ENCODE results near the gene CABLES2.

Gene CABLES2

GRCh38 chr20:62412194-62413024, 5.3 kb upstream of the CABLES2 start:
- Histone ChIP-seq H3K36me3 (no peaks in the 10 kb centered on the region), H4K20me1 (no peaks in the 10 kb centered on the region), H3K27me3 (no peaks in the 10 kb centered on the region), H3K27ac (no peak overlapping the region), H3K9ac (no peak overlapping the region), H3K9me3 (no peaks in the 10 kb centered on the region), H3K4me2 (peak overlapping the region; percentile 11; the same call in 1 of the 2 replicates), H3K4me1 (peaks cover 60% of the 10 kb centered on the region), H3K4me3 (no peak overlapping the region)
- TF ChIP-seq Cebpa-rat (IDR thresholded peaks at IDR 0.05), result no peak

DNA sequence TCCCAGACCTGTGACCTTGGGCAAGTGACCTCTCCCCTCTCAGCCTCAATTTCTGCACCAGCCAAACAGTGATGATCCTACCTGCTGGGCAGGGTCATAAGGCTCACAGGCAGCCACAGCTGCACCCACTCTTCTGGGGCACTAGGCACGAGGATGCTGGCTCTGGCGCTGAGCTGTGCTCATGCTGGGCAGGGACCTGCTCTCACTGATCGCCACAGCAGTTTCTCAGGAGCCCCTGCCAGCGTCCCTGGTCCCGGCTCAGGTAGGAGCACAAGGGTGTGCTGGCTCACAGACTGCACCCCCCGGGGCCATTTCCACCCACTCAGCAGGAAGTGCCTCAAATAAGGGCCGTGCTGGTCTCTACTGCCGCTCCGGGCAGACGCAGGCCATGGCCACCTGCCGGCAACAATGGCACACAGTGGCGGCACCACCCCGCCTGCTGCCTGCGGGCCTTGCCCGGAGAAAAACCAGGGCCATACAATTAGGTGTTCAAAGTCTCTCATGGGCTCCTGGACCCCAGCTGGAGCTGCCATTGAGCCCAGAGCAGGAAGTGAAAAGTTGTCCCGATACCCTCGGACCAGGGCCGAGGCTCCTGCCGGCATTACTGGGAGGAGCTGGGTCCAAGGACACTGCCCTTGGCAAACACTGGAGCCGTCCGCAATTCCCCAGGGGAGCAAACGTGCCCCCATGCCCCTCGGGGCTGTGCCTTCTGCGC, 4.6 kb upstream of the CABLES2 start:
- Histone ChIP-seq H3K4me3 (no peak overlapping the region), H3K9me3 (no peaks in the 10 kb centered on the region), H3K4me1 (peaks cover 61% of the 10 kb centered on the region), H3K27me3 (no peaks in the 10 kb centered on the region), H3K9ac (no peak overlapping the region), H3K4me2 (peak overlapping the region; percentile 85; the same call in 1 of the 2 replicates), H4K20me1 (peaks cover 1% of the 10 kb centered on the region; the same call in 1 of the 2 replicates), H3K36me3 (no peaks in the 10 kb centered on the region), H3K27ac (no peak overlapping the region)
- no peak for TF ChIP-seq Cebpa-rat (IDR thresholded peaks at IDR 0.05)

DNA sequence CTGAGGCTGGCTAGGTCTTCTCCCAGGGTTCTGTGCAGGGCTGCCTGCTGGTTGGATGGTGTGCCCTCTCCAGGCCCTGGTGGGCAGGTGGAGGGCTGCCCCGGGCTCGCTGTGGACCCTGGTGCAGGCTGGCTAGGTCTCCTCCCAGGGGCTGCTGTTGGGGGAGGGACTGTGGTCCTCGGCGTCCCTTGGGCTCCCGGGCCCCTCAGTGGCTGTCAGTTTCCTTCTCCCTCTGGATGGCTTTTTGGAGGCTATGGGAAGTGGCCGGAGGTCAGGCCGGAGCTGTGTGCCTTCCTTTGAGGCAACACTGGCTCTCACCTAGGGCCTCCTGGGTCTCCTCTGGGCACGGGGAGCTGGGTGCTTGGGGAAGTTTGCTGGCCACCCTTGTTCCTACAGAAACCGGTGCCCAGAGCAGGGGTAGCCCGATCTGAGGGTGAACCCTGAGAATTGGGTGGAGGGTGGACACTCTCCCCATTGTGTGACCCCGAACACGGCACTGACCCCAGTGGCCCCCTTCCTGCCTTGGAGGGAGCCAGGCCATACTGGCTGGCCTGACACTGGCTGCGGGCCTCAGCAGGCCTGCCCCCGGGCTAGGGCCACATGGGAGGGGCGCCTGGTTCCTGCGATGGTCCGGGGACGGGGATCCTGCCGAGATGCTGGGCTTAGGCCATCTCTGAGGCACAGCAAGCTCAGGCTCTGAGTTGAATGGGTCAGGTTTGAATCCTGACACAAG, 3.8 kb upstream of the CABLES2 start:
- H3K4me1 ChIP-seq, result peaks cover 68% of the 10 kb centered on the region
- H3K27me3 ChIP-seq, result no peaks in the 10 kb centered on the region
- H3K27ac ChIP-seq, result peak overlapping the region; percentile 10; the same call in 1 of the 2 replicates
- TF ChIP-seq Cebpa-rat (IDR thresholded peaks at IDR 0.05), result no peak
- H3K4me3 ChIP-seq, result no peak overlapping the region
- H3K36me3 ChIP-seq, result no peaks in the 10 kb centered on the region
- no peaks in the 10 kb centered on the region for H3K9me3 ChIP-seq
- peak overlapping the region; percentile 85 for H3K4me2 ChIP-seq
- H3K9ac ChIP-seq, result no peak overlapping the region
- H4K20me1 ChIP-seq, result peaks cover 8% of the 10 kb centered on the region

DNA sequence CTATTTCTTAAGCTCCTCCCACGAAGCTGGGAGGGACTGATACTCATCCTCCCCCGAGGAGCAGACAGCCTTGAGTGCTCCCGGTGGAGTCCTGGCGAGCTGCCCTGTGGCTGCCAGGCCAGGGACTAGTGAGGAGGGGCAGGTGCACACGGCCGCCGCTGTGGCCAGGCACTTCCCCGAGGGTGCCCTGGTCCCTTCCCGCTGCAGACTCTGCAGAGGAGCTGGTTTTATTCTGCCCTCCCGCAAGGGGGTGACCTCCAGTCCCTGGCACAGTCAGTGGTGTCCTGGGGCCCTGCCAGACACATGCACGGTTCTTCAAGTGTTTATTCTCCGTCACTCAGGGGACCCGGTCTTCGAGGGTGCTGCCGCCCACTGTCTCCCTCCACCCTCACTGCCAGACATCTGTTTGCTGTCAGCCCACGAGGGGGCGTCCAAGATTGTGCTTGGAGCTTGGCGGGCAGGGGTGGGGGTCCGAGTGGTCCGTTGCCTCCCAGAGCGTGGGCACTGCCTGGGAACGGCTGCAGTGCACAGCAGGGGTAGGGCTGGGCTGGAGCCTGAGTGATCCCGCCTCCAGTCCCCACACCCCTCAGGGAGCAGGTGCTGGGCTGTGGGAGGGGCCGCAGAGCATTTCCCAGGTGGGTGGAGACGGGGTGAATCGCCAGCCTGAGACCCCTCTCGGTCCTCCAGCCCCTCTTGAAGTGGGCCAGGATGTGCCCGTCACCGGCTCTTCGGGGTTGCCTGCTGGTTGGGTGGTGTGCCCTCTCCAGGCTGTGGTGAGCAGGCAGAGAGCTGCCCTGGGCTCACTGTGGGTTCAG, 3.1 kb upstream of the CABLES2 start:
- Histone ChIP-seq H3K27ac (peak overlapping the region; percentile 10; the same call in 1 of the 2 replicates), H3K9me3 (no peaks in the 10 kb centered on the region), H4K20me1 (peaks cover 16% of the 10 kb centered on the region), H3K4me2 (peak overlapping the region; percentile 85), H3K36me3 (peaks cover 1% of the 10 kb centered on the region; the same call in 1 of the 2 replicates), H3K27me3 (no peaks in the 10 kb centered on the region), H3K9ac (no peak overlapping the region), H3K4me3 (0 out of 2 replicates have a peak overlapping the region, but pooled peaks have one; percentile 5), H3K4me1 (peaks cover 70% of the 10 kb centered on the region)
- no peak for TF ChIP-seq Cebpa-rat (IDR thresholded peaks at IDR 0.05)

DNA sequence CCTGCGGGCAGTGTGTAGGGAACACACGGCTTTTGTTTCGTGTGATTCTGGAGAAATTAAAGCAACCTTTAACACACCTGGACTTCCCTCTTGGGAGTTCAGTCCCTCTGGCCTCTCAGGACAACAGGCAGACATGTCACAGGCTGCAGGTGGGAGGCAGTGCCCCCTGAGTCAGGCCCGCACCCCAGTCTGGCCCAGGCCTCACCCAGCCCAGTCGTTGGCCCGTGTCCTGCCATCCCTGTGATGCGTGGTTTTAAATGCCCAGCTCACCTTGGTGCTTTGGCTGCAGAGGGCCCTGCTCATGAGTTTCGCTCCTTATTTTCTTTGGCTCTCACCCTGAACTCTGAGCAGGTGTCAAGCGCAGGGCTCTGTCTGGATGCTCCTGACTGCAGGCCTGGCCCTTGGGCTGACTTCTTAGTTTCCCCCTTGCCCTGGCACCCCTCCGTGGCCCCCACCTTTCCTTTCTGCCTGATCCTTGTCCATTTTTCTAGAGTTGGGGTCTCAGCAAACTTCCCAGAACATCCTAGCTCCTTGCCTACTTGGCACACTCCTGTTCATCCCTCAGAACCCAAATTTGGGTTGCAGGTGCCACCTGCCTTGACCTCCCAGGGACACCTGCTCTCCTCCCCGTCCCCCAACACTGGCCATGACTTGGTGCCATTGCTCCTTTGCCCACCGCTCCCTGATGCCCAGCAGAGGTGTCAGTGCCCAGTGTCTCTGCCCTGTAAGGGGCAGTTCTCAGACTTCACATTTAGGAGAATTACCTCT, 2.2 kb upstream of the CABLES2 start:
- peak overlapping the region; percentile 85 for H3K4me2 ChIP-seq
- TF ChIP-seq Cebpa-rat (IDR thresholded peaks at IDR 0.05), result no peak
- no peaks in the 10 kb centered on the region for H3K27me3 ChIP-seq
- H3K4me3 ChIP-seq, result no peak overlapping the region
- H4K20me1 ChIP-seq, result peaks cover 25% of the 10 kb centered on the region
- H3K9ac ChIP-seq, result no peak overlapping the region
- H3K27ac ChIP-seq, result no peak overlapping the region
- no peaks in the 10 kb centered on the region for H3K9me3 ChIP-seq
- H3K36me3 ChIP-seq, result peaks cover 10% of the 10 kb centered on the region; the same call in 1 of the 2 replicates
- H3K4me1 ChIP-seq, result peaks cover 79% of the 10 kb centered on the region

DNA sequence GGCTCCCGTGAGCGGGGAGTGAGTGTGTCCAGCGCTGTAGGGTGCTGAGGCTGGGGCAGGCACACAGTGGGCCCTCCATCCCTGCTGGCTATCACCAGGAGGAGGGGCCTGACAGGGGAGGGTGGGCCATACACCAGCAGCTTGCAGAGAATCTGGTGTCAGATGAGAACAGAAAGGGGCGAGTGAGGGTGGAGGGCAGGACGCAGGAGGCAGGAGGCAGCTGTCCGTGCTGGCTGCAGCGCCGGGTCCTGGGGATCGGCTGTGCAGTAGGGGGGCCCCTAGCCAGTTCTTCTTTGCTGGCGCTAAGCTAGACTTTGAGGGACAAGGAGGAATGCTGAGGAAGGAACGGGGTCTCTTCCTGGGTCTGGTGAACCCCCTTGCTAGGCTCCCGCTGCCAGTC, 1.6 kb upstream of the CABLES2 start:
- no peaks in the 10 kb centered on the region for H3K9me3 ChIP-seq
- peaks cover 85% of the 10 kb centered on the region for H3K4me1 ChIP-seq
- H3K4me3 ChIP-seq, result no peak overlapping the region
- no peak for TF ChIP-seq Cebpa-rat (IDR thresholded peaks at IDR 0.05)
- H3K36me3 ChIP-seq, result peaks cover 15% of the 10 kb centered on the region; the same call in 1 of the 2 replicates
- H3K9ac ChIP-seq, result no peak overlapping the region
- no peaks in the 10 kb centered on the region for H3K27me3 ChIP-seq
- H3K27ac ChIP-seq, result no peak overlapping the region
- peak overlapping the region; percentile 85; the same call in 1 of the 2 replicates for H3K4me2 ChIP-seq
- H4K20me1 ChIP-seq, result peaks cover 25% of the 10 kb centered on the region

GRCh38 chr20:62408055-62408454, 970 bp upstream of the CABLES2 start:
- Histone ChIP-seq H3K4me3 (peak overlapping the region; percentile 94), H3K36me3 (peaks cover 19% of the 10 kb centered on the region), H3K9ac (peak overlapping the region; percentile 97; the same call in 1 of the 2 replicates), H3K9me3 (no peaks in the 10 kb centered on the region), H3K27ac (peak overlapping the region; percentile 75; the same call in 1 of the 2 replicates), H3K4me2 (peak overlapping the region; percentile 85), H3K4me1 (peaks cover 91% of the 10 kb centered on the region), H3K27me3 (no peaks in the 10 kb centered on the region), H4K20me1 (peaks cover 25% of the 10 kb centered on the region)
- TF ChIP-seq Cebpa-rat (IDR thresholded peaks at IDR 0.05), result no peak

DNA sequence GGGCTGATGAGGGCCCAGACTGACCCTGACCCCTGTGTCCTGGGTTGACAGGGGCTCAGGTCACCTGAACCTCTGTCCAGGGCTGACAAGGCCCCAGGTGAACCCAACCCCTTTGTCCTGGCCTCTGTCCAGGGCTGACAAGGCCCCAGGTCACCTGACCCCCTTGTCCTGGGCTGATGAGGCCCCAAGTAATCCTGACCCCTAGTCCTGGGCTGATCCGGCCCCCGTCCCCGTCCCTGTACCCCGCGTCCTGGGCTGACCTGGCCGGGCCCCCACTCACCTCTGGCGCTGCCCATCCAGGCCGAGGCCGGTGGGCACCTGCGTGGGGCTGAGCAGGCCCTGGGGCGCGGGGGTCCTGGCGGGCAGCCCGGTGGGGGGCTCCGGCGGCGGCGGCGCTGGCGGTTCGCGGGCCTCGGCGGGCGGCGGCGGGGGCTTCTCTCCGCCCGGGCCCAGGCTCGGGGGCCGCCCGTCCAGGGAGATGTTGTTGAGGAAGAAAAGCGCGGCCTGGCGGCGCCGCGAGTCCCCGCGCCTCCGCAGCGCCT, 379 bp downstream of the CABLES2 start:
- no peak for TF ChIP-seq Cebpa-rat (IDR thresholded peaks at IDR 0.05)
- Histone ChIP-seq H3K9ac (peak overlapping the region; percentile 97), H3K27ac (peak overlapping the region; percentile 93), H3K4me1 (peaks cover 93% of the 10 kb centered on the region), H3K4me2 (peak overlapping the region; percentile 97), H3K9me3 (no peaks in the 10 kb centered on the region), H4K20me1 (peaks cover 26% of the 10 kb centered on the region), H3K4me3 (peak overlapping the region; percentile 94), H3K36me3 (peaks cover 28% of the 10 kb centered on the region), H3K27me3 (no peaks in the 10 kb centered on the region)
